Stimulated activated CD8-positive, alpha-beta memory T cell treated with anti-CD3 and anti-CD28 coated beads, Interleukin-15, amount 100 ng/mL, for 4 hours (primary cell): ENCODE measurements around the gene ESRRB.

Source experiments
- DNase-seq, 2 donors: peaks; one replicate each; pipeline ENCODE4 v3.0.0-alpha.2; 2020; ENCODE audit warnings: low read depth in 2 of 2

ESRRB gene

DNA sequence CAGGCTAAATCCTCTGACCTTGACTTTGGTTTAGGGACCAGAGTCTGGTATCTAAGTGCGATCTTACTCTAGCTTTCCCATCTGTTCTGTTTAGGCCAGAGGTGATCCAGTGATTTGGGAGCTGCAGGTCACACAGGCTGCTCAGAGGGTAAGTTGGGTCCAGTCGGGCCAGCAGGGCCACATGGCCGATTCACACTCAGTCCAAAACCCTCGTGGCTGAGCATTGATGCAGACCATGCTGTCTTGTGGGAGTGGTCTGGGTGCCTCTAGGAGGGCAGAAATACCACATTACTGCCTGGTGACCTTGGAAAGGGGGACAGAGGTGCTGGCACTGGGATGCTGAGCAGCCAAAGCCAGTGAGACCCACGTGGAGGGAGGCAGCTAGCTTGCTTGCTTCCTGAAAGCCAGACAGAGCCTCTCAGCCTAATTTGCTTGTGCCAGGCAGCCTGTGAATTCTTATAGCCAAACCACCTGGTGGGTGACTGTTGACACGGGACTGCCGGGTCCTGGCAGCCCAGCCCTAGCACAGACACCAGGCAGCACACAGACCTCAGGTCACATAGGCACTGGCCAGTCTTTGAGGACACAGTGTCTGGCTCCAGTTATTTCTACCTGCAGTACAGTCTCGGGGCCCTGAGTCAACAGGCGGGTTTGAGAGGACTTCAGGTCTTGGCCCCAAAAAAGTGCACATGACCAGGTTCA is 31.7 kb downstream of the ESRRB start:
- DNase-seq = no peak

DNA sequence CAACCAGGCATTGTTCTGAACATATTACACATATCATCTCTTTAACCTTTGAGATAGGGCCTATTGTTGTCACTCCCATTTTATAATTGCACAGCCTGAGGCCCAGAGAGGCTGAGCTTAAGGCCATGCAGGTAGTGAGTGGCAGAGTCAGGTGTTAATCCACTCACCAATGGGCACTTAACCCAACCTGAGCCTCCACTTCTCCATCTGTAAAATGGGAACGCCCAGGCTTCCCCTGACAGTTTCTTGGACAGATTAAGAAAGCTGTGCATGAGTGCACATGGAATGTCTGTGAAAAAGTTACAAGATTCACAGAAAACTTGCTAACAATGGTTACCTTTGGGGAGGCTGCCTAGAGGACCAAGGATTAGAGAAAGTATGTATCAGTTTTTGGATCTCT is 32.9 kb downstream of the ESRRB start:
- DNase-seq = no peak

DNA sequence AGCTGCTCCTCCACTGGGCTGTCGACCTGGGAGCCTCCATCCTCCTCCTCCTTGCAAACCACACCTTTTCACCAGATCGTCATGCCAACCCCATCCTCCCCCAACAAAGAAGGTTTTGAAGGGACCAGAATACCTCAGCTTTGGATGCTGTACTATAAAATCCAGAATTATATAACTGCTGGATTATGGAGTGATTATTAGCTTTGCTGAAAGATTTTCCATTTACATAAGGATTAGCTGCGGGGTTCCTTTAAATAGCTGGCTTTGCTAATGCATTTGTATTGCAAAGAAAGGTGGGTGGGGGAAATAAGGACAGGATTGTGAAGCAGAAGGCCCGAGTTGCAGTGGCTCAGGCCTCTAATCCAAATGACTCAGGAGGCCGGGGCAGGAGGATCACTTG is 36.6 kb downstream of the ESRRB start:
- DNase-seq = no peak

DNA sequence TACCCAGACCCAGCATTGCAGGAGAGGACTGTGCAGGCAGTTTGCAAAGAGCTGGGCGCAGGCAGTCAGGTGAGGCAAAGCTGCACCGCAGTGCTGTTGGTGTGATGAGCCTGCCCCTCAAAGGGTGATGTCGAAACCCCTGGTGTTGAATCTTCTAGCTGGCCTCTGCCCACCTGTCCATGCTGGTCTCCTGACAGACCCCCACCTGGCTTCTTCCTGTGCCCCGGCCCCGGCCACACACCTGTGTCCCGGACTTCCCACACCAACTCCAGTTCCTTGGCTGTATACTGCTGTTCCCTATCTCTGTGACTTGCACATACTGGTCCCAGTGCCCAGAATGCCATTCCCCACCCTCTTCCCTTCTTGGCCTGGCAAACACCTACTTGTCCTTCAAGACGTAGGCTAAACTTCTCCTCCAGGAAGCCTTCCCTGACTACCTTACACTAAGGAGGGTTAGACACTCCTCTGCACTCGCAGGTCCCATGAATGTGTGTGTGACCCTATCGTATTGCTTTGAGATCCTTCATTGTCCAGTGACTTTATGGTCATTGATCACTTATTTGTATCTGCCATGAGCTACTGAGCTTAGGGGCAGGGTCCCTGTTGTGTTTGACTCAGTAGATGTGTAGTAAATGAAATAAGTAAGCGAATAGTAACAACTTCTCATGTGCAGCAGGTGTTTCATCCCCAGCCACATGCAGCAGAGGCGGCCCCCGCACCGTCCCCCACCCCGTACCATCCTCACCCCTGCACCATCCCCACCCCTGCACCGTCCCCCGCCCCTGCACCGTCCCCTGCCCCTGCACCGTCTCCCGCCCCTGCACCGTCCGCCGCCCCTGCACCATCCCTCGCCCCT is 37.4 kb downstream of the ESRRB start:
- DNase-seq = no peak

DNA sequence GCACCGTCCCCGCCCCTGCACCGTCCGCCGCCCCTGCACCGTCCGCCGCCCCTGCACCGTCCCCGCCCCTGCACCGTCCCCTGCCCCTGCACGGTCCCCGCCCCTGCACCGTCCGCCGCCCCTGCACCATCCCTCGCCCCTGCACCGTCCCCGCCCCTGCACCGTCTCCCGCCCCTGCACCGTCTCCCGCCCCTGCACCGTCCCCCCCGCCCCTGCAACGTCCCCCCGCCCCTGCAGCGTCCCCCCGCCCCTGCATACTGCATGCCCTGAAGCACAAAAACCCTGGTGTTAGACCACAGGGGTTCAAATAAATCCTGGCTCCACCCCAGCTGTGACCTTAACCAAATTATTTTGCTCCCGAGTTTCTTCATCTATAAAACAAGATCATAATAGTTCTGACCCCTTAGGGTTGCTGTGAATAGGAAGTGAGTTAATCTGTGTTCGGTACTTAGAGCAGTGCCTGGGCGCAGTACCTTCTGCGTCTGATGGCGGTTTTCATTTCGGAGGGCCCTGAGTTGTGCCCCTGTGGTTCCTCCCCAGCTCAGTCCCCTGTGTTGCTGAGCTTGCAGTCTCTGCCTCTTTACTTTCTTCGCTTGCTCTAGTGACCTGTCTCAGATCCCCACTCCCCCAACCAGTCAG is 38.1 kb downstream of the ESRRB start:
- DNase-seq = no peak

DNA sequence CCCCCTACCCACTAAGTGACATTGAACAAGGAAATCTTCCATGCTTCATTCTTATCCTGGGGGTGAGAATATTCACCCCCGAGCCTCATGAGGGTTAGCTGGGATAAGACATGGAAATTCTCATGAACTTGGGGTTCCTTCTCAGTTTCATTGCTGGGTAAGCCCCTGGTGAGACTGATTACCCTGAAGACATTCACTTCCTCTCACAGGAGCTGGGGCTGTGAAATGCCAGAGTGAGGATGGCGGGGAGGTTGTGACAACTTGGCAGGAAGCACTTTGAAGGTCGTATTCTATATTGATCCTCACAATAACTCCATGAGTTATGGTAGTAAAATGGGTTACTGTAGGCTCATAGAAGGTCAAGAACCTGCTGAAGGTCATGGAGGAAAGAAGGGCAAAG is 43.5 kb downstream of the ESRRB start:
- no peak for DNase-seq

- DNase-seq = no peak
Observed at GRCh38 chr14:76420827-76421226, 44.9 kb downstream of the ESRRB start.

- DNase-seq = no peak
Observed at GRCh38 chr14:76421662-76422061, 45.7 kb downstream of the ESRRB start.

DNA sequence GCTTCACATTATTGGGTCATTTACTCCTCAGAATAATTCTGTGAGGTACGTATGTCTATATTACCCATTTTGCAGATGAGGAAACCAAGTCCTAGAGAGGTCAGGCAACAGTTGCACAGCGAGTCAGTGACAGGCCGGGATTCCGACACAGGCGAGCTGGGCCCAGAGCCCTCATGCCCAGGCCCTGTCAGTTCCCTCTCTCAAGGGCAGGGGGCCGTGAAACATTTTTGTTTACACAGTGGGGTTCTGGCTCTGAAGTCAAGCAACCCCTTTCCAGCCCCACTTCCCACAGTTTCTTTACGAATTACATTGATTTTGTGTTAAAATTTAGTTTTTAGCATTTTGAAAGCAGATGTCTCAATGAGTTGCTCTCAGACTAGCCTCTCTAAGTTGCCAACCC is 46.7 kb downstream of the ESRRB start:
- no peak for DNase-seq

- no peak for DNase-seq
Observed at GRCh38 chr14:76423534-76423933, 47.6 kb downstream of the ESRRB start.

DNA sequence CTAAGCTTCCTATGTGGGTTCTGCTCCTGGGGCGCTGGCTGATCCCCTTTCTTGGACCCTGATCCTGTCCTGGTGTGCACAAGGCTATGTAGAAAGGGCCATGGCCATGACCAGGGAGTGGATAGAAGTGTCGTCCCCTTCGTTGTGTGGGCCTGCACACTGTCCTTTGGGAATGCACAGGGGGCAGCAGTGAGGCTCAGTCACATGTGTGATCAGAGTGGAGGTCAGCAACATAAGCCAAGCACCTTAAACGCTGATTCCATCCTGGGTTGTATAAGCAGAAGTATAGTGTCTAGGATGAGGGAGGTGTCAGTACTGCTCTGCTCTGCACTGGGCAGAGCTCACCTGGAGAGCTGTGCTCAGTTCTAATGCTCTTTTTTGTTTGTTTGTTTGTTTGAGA is 48.4 kb downstream of the ESRRB start:
- DNase-seq = no peak

DNA sequence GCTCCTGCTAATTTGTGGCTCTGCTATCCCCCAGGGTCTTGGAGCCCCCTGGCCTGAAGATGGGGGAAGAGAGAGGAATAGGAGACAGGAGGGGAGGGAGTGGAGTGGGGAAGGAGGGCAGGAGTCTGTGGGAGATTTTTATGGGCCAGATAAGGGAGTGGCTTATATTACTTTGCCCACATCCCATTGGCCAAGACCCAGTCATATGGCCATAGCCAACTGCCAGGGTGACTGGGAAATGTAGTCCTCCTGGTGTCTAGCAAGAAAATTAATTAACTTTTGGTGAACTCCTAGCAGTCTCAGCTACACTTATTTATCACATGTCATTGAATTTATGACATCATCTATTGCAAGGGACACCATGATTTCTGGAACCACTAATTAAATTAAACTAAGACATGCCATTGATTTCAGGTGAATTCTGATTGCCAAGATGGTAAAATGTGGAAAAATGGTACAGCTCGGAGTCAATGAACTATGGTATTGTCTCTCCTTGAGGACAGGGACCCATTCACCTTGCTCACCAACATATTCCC is 50.3 kb downstream of the ESRRB start:
- no peak for DNase-seq

DNA sequence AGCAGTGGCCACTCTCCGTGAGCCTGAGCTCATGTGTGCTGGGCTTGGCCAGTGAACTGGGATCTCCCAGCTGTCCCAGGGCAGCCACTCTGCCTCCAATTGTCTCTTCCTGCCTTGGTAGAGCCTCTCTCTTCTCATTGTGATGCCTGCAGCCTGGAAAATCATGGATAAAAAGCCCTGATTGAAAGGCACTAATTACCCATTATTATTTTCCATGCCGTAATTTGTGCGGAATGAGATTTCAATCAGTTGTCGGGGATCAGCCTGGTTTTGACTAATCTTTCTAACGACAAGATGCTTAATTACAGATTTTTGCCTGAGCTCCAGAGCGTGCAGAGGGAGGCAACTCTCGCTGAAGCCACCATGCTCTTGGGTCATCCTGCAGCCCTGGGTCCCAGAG is 52.7 kb downstream of the ESRRB start:
- no peak for DNase-seq

DNA sequence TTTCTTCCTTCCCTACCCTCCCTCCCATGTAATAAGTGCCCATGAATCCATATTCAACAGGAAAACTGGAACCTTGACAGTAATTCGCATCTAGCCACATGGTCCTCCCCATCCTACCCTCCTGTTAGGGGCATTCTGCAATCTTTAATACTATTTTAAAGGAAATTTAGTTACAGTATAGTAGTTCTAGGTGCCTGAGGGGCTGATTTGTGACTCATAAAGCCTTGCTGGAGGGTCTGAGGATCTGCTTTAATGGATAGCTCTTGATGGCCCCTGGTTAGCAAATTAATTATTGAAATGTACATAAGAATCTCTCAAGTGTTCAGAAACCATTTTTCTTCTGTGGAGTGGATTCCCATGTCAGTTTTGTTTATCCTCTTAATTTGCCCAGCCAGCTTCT is 54.1 kb downstream of the ESRRB start:
- no peak for DNase-seq

- no peak for DNase-seq
Observed at GRCh38 chr14:76430475-76430980, 54.6 kb downstream of the ESRRB start.

DNA sequence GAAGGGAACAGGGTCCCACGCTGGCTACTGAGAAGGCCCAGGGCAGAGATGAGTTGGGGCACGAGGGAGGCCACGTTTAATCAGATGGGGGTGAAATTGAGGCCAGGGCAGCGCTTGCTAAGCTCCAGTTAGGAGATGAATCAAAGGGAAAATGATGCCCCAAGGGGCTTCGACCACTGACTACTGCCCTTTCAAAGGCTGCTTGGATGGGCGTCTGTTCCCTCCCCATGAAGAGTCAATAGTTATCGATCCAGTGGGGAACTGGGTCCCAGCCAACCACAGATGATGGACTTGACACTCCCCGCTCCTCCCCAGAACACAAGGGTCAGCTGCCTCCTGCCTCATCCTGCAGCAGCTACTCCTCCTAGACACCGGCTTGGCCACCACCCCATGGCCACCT is 55.6 kb downstream of the ESRRB start:
- no peak for DNase-seq

DNA sequence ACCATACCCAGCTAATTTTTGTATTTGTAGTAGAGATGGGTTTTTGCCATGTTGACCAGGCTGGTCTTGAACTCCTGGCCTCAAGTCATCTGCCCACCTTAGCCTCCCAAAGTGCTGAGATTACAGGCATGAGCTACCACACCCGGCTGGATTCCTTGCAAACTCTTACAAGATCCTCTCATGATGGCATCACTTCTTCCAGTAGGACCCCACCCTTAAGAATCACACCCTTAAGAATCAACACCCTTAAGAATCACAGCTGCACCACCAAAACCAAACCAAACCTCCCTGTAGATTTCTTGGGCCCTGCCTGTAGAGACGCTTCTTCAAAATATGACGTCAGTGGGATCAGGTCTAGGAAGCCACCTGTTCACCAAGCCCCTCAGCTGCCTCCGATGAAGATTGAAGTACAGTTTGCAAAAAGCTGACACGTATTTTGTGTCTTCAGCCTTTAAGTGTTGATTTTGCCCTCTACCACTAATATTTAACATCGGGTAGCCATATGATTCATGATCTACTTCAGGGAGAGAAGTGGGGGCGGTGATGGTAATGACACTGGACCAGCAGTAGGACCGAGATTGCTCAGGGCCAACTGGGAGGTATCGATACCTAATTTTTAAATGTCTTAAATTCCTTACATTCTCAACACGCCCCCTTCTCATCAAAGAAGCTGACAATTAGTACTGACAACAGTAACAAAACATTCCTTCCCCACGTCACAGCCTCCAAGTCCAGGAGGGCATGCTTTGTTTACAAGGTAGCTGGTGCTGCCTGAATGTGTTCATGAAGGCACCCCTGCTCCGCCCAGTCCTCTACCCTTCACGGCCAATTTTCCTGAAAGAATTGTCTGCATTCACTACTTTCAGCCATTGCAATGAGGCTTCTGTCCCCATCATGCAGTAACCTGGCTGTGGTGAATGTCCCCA is 57.2 kb downstream of the ESRRB start:
- no peak for DNase-seq

DNA sequence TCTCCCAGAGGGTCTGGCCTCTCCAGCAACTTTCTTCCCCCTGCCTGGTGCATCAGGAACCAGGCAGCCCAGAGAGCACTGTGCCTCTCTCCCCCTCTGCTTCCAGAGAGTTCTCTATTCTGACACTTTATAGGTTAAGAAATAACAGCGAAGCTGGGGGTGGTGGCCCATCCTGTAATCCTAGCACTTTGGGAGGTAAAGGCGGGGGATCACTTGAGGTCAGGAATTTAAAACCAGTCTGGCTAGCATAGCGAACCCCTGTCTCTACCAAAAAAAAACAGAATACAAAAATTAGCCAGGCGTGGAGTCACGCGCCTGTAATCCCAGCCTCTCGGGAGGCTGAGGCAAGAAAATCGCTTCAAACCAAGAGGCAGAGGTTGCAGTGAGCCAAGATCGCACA is 58.3 kb downstream of the ESRRB start:
- no peak for DNase-seq

DNA sequence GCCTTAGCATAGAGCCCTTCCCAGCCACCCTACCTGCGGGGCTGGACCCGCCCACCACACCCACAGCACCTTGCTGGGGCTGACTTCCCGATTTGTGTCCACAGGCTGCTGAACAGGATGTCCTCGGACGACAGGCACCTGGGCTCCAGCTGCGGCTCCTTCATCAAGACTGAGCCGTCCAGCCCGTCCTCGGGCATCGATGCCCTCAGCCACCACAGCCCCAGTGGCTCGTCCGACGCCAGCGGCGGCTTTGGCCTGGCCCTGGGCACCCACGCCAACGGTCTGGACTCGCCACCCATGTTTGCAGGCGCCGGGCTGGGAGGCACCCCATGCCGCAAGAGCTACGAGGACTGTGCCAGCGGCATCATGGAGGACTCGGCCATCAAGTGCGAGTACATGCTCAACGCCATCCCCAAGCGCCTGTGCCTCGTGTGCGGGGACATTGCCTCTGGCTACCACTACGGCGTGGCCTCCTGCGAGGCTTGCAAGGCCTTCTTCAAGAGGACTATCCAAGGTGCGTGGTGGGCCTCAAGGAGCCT is 63.4 kb downstream of the ESRRB start:
- DNase-seq = no peak

GRCh38 chr14:76446486-76446885 is 70.5 kb downstream of the ESRRB start:
- no peak for DNase-seq

GRCh38 chr14:76446921-76447320 is 71.0 kb downstream of the ESRRB start:
- no peak for DNase-seq
